GM19351 (cell line): ENCODE results near the gene ITM2A.

Source experiments
- ATAC-seq: cut with Tn5 transposase; IDR thresholded peaks from one replicate; pipeline ENCODE4 v1.9.1; 2021; ENCODE audit warnings: mild to moderate bottlenecking, moderate library complexity; ENCODE audit not compliant: unreplicated experiment

ITM2A gene

GRCh38 chrX:79366873-79367749, at the start of gene ITM2A:
ITM2A (minus strand) TSS chrX:79367334; CDS start chrX:79367215, 119 bp downstream.
- ATAC-seq: peak; percentile 62

GRCh38 chrX:79415056-79415455, 47.9 kb upstream of the ITM2A start:
- ATAC-seq: no peak

GRCh38 chrX:79413963-79414362, 46.8 kb upstream of the ITM2A start:
- no peak for ATAC-seq

- no peak for ATAC-seq
These were observed 45.8 kb upstream of the ITM2A start for GRCh38 chrX:79412972-79413371.

GRCh38 chrX:79412166-79412565, 45.0 kb upstream of the ITM2A start:
- no peak for ATAC-seq

GRCh38 chrX:79409657-79410056, 42.5 kb upstream of the ITM2A start:
- no peak for ATAC-seq

- no peak for ATAC-seq
These were observed 41.6 kb upstream of the ITM2A start for GRCh38 chrX:79408623-79409322.

GRCh38 chrX:79400623-79401022, 33.5 kb upstream of the ITM2A start:
- ATAC-seq: no peak

- ATAC-seq: no peak
These were observed 8.2 kb upstream of the ITM2A start for GRCh38 chrX:79375340-79375739.

- no peak for ATAC-seq
These were observed 4.5 kb upstream of the ITM2A start for GRCh38 chrX:79371640-79372039.

GRCh38 chrX:79371101-79371500, 4.0 kb upstream of the ITM2A start:
- ATAC-seq: no peak

- no peak for ATAC-seq
These were observed 2.7 kb upstream of the ITM2A start for GRCh38 chrX:79369871-79370270.

- ATAC-seq: no peak
These were observed 1.3 kb upstream of the ITM2A start for GRCh38 chrX:79368441-79368840.

GRCh38 chrX:79367907-79368306, 773 bp upstream of the ITM2A start:
- ATAC-seq: no peak

GRCh38 chrX:79366556-79366872, 620 bp downstream of the ITM2A start:
- ATAC-seq: no peak

- ATAC-seq: no peak
These were observed 1.5 kb downstream of the ITM2A start for GRCh38 chrX:79365591-79365990.

- ATAC-seq: no peak
These were observed 2.8 kb downstream of the ITM2A start for GRCh38 chrX:79364306-79364705.

- no peak for ATAC-seq
These were observed 5.8 kb downstream of the ITM2A start for GRCh38 chrX:79361192-79361870.

- ATAC-seq: no peak
These were observed 30.0 kb downstream of the ITM2A start for GRCh38 chrX:79336869-79337815.

- no peak for ATAC-seq
These were observed 37.1 kb downstream of the ITM2A start for GRCh38 chrX:79330022-79330421.
